ENCODE measurements around the gene SLC4A4. TPM values are rescaled to one million over a fixed set of nuclear protein-coding genes. Genes with fewer than 3 reads are reported as not detected.

SLC4A4 gene
- total RNA-seq, 4 donors from 2014 or later, result 0.90 to 5.9 (median 4.4) TPM

GRCh38 chr4:71564775-71565174 lies 226.0 kb downstream of the SLC4A4 start:
- Histone ChIP-seq H3K36me3 (no peaks in the 10 kb centered on the region), H3K27me3 (no peaks in the 10 kb centered on the region), H3K9me3 (no peaks in the 10 kb centered on the region), H3K4me1 (no peaks in the 10 kb centered on the region), H3K27ac (no peak overlapping the region), H3K4me3 (no peak overlapping the region)
- no peak for TF ChIP-seq CTCF (IDR thresholded peaks at IDR 0.05)
- no peak for TF ChIP-seq EP300 (IDR thresholded peaks at IDR 0.05)
- no peak for TF ChIP-seq POLR2A (IDR thresholded peaks at IDR 0.05)
- WGBS, 2 donors, result 83 to 85% methylated on average over 2 of the region's 2 CpGs
- DNase-seq (ENCODE audit: low spot score in 2 of 2), result no peak

- Histone ChIP-seq H3K4me1 (no peaks in the 10 kb centered on the region), H3K27ac (no peak overlapping the region), H3K9me3 (no peaks in the 10 kb centered on the region), H3K4me3 (no peak overlapping the region), H3K36me3 (no peaks in the 10 kb centered on the region), H3K27me3 (no peaks in the 10 kb centered on the region)
- 68 to 73% methylated on average over 3 of the region's 3 CpGs for WGBS, 2 donors
- no peak for DNase-seq (ENCODE audit: low spot score in 2 of 2)
- no peak for TF ChIP-seq POLR2A (IDR thresholded peaks at IDR 0.05)
- no peak for TF ChIP-seq EP300 (IDR thresholded peaks at IDR 0.05)
- no peak for TF ChIP-seq CTCF (IDR thresholded peaks at IDR 0.05)
Measured at GRCh38 chr4:71566856-71567255, 228.0 kb downstream of the SLC4A4 start.

- no peaks in the 10 kb centered on the region for H3K4me1 ChIP-seq
- DNase-seq (ENCODE audit: low spot score in 2 of 2), result no peak
- no peaks in the 10 kb centered on the region for H3K9me3 ChIP-seq
- H3K27ac ChIP-seq, result no peak overlapping the region
- no peaks in the 10 kb centered on the region for H3K27me3 ChIP-seq
- no peaks in the 10 kb centered on the region for H3K36me3 ChIP-seq
- WGBS, 2 donors, result 0% methylated on average over 1 of the region's 1 CpG
- TF ChIP-seq EP300 (IDR thresholded peaks at IDR 0.05) (no peak), CTCF (IDR thresholded peaks at IDR 0.05) (no peak), POLR2A (IDR thresholded peaks at IDR 0.05) (no peak)
- no peak overlapping the region for H3K4me3 ChIP-seq
Measured at GRCh38 chr4:71568131-71568530, 229.3 kb downstream of the SLC4A4 start.

- no peaks in the 10 kb centered on the region for H3K9me3 ChIP-seq
- no peak overlapping the region for H3K4me3 ChIP-seq
- H3K36me3 ChIP-seq, result no peaks in the 10 kb centered on the region
- no peak for DNase-seq (ENCODE audit: low spot score in 2 of 2)
- no peak overlapping the region for H3K27ac ChIP-seq
- H3K4me1 ChIP-seq, result no peaks in the 10 kb centered on the region
- 80% methylated on average over 3 of the region's 3 CpGs for WGBS, 2 donors
- no peaks in the 10 kb centered on the region for H3K27me3 ChIP-seq
- no peak for TF ChIP-seq CTCF (IDR thresholded peaks at IDR 0.05)
- no peak for TF ChIP-seq EP300 (IDR thresholded peaks at IDR 0.05)
- TF ChIP-seq POLR2A (IDR thresholded peaks at IDR 0.05), result no peak
Measured at GRCh38 chr4:71570492-71570891, 231.7 kb downstream of the SLC4A4 start.

- Histone ChIP-seq H3K27me3 (no peaks in the 10 kb centered on the region), H3K4me1 (no peaks in the 10 kb centered on the region), H3K4me3 (no peak overlapping the region), H3K9me3 (no peaks in the 10 kb centered on the region), H3K27ac (no peak overlapping the region), H3K36me3 (no peaks in the 10 kb centered on the region)
- no peak for DNase-seq (ENCODE audit: low spot score in 2 of 2)
- TF ChIP-seq EP300 (IDR thresholded peaks at IDR 0.05) (no peak), CTCF (IDR thresholded peaks at IDR 0.05) (no peak), POLR2A (IDR thresholded peaks at IDR 0.05) (no peak)
- WGBS, 2 donors, result 91% methylated on average over 3 of the region's 3 CpGs
Measured at GRCh38 chr4:71571346-71571745, 232.5 kb downstream of the SLC4A4 start.
